HCT116 (cell line): Measurements from ENCODE around the gene MLEC.

Experiments
- CTCF ChIP-seq, 3 experiments: fragments of 200-600 bp in 1 of 3; sonication (generic) in 1 of 3; IDR thresholded peaks in 2 of 3; conservative IDR thresholded peaks in 1 of 3; 2 replicates each; pipeline ENCODE4 v1.5.1; 2012 to 2017; ENCODE audit warnings: low read depth in 2 of 3, low read length in 2 of 3, antibody characterized with exemption in 1 of 3, borderline replicate concordance in 1 of 3, control low read depth in 1 of 3, mild to moderate bottlenecking in 1 of 3, mixed read lengths in 1 of 3, mixed run types in 1 of 3, moderate library complexity in 1 of 3; ENCODE audit not compliant: insufficient read depth in 1 of 3
- POLR2AphosphoS5 ChIP-seq: IDR thresholded peaks from 2 replicates; pipeline ENCODE4 v1.6.1; 2011; ENCODE audit warnings: mild to moderate bottlenecking, low read depth, low read length, moderate library complexity
- TCF7L2 ChIP-seq: IDR thresholded peaks from 2 replicates; pipeline ENCODE4 v1.7.0; 2011; ENCODE audit warnings: borderline replicate concordance, inconsistent platforms; ENCODE audit not compliant: insufficient read depth, insufficient read length; ENCODE audit errors: extremely low read depth

GRCh38 chr12:120656008-120656407 lies 30.9 kb upstream of the MLEC start:
- TF ChIP-seq TCF7L2 (no peak), POLR2AphosphoS5 (no peak), CTCF (IDR thresholded peaks at IDR 0.05 in 2 of 3, conservative IDR thresholded peaks at IDR 0.05 in 1 of 3; ENCODE audit: borderline replicate concordance in 1 of 3, insufficient read depth in 1 of 3, low read depth in 2 of 3, low read length in 2 of 3) (no peak)
